Kidney epithelial cell (primary cell): ENCODE results near the gene GNB3. TPM values are rescaled to one million over a fixed set of nuclear protein-coding genes. Genes with fewer than 3 reads are reported as not detected.
A peak's percentile ranks its signal among the peaks of the same experiment; 100 is the strongest.

Experiments used
- DNase-seq: peaks from one replicate; pipeline ENCODE4 v3.0.0-alpha.2; 2010; ENCODE audit warnings: low read depth
- H3K27me3 ChIP-seq: 2 replicates; pipeline ENCODE4 v1.6.0; 2011; ENCODE audit warnings: low read length; ENCODE audit not compliant: control insufficient read depth, insufficient read depth
- H3K36me3 ChIP-seq: 2 replicates; pipeline ENCODE4 v1.5.1; 2011; ENCODE audit warnings: low read length; ENCODE audit not compliant: control insufficient read depth, insufficient read depth
- H3K4me3 ChIP-seq: 2 replicates; pipeline ENCODE4 v1.5.1; 2011; ENCODE audit warnings: low read depth, mild to moderate bottlenecking, control low read depth, low read length
- CTCF ChIP-seq: IDR thresholded peaks from 2 replicates; pipeline ENCODE4 v1.5.1; 2011; ENCODE audit warnings: mild to moderate bottlenecking, moderate library complexity, low read length, control low read depth, inconsistent platforms; ENCODE audit not compliant: insufficient read depth, poor library complexity, severe bottlenecking
- total RNA-seq: library from RNA; depleted of rRNA; stranded (reverse); fragments of >200 nt; gene quantifications from 2 replicates; pipeline ENCODE4 v1.2.3, GENCODE V29; 2015

GNB3 gene
- total RNA-seq, 1 donor from 2014 or later = 0.38 TPM

- DNase-seq = no peak
- Histone ChIP-seq H3K4me3 (peak overlapping the region; percentile 86), H3K36me3 (peaks cover 2% of the 10 kb centered on the region), H3K27me3 (no peaks in the 10 kb centered on the region)
- TF ChIP-seq CTCF = no peak
Measured at GRCh38 chr12:6828781-6829535, 11.8 kb upstream of the GNB3 start.

GRCh38 chr12:6829536-6830220 is 11.0 kb upstream of the GNB3 start:
- no peak for DNase-seq
- H3K27me3 ChIP-seq = no peaks in the 10 kb centered on the region
- H3K36me3 ChIP-seq = peaks cover 2% of the 10 kb centered on the region
- peak; percentile 32 for TF ChIP-seq CTCF
- H3K4me3 ChIP-seq = peak overlapping the region; percentile 86

- no peak for TF ChIP-seq CTCF
- Histone ChIP-seq H3K36me3 (peaks cover 2% of the 10 kb centered on the region), H3K4me3 (no peak overlapping the region), H3K27me3 (no peaks in the 10 kb centered on the region)
- DNase-seq = no peak
Measured at GRCh38 chr12:6830286-6830890, 10.3 kb upstream of the GNB3 start.

- peaks cover 2% of the 10 kb centered on the region for H3K36me3 ChIP-seq
- TF ChIP-seq CTCF = no peak
- no peak overlapping the region for H3K4me3 ChIP-seq
- DNase-seq = no peak
- no peaks in the 10 kb centered on the region for H3K27me3 ChIP-seq
Measured at GRCh38 chr12:6830999-6831398, 9.7 kb upstream of the GNB3 start.

- Histone ChIP-seq H3K36me3 (peaks cover 2% of the 10 kb centered on the region), H3K4me3 (no peak overlapping the region), H3K27me3 (no peaks in the 10 kb centered on the region)
- TF ChIP-seq CTCF = no peak
- no peak for DNase-seq
Measured at GRCh38 chr12:6831450-6831995, 9.2 kb upstream of the GNB3 start.
